ENCODE results near the gene IMP4. TPM values are rescaled to one million over a fixed set of nuclear protein-coding genes. Genes with fewer than 3 reads are reported as not detected.
"Not testable (repeated sequence)": the region's sequence is repeated elsewhere in the genome, so short reads cannot be mapped to it uniquely, and the experiment has no call there.

Gene IMP4
- total RNA-seq: 47.5 TPM

GRCh38 chr2:130342533-130343275, at the start of gene IMP4:
IMP4 (plus strand) TSS chr2:130342897; CDS start chr2:130342933, 36 bp downstream.
- peak; percentile 98 for ATAC-seq

GRCh38 chr2:130300258-130300969, 42.3 kb upstream of the IMP4 start:
- no peak for ATAC-seq

GRCh38 chr2:130300970-130301348, 41.7 kb upstream of the IMP4 start:
- ATAC-seq: no peak

GRCh38 chr2:130302164-130302886, 40.4 kb upstream of the IMP4 start:
- no peak for ATAC-seq

- no peak for ATAC-seq
Observed at GRCh38 chr2:130303169-130303568, 39.5 kb upstream of the IMP4 start.

- ATAC-seq: no peak
Observed at GRCh38 chr2:130304726-130305125, 38.0 kb upstream of the IMP4 start.

GRCh38 chr2:130307850-130308249, 34.8 kb upstream of the IMP4 start:
- peak; percentile 25 for ATAC-seq

- no peak for ATAC-seq
Observed at GRCh38 chr2:130310881-130311280, 31.8 kb upstream of the IMP4 start.

- no peak for ATAC-seq
Observed at GRCh38 chr2:130313812-130314334, 28.8 kb upstream of the IMP4 start.

- ATAC-seq: no peak
Observed at GRCh38 chr2:130314377-130314776, 28.3 kb upstream of the IMP4 start.

- no peak for ATAC-seq
Observed at GRCh38 chr2:130316596-130316995, 26.1 kb upstream of the IMP4 start.

- ATAC-seq: no peak
Observed at GRCh38 chr2:130318906-130319305, 23.8 kb upstream of the IMP4 start.

GRCh38 chr2:130319536-130319935, 23.2 kb upstream of the IMP4 start:
- no peak for ATAC-seq

- ATAC-seq: peak; percentile 52
Observed at GRCh38 chr2:130327703-130328527, 14.8 kb upstream of the IMP4 start.

GRCh38 chr2:130328710-130329109, 14.0 kb upstream of the IMP4 start:
- ATAC-seq: peak; percentile 92

GRCh38 chr2:130332271-130333073, 10.2 kb upstream of the IMP4 start:
- ATAC-seq: peak; percentile 78

- not testable (repeated sequence) for ATAC-seq
Observed at GRCh38 chr2:130333253-130333652, 9.4 kb upstream of the IMP4 start.

- ATAC-seq: no peak
Observed at GRCh38 chr2:130334026-130334425, 8.7 kb upstream of the IMP4 start.

GRCh38 chr2:130335226-130335625, 7.5 kb upstream of the IMP4 start:
- ATAC-seq: no peak

- ATAC-seq: no peak
Observed at GRCh38 chr2:130336150-130336876, 6.4 kb upstream of the IMP4 start.

Measured in esophagus mucosa (tissue), 1 donor.